LHCN-M2 (cell line): ENCODE measurements around the gene DNAJC18. TPM values are rescaled to one million over a fixed set of nuclear protein-coding genes. Genes with fewer than 3 reads are reported as not detected.
"Not testable (repeated sequence)": the region's sequence is repeated elsewhere in the genome, so short reads cannot be mapped to it uniquely, and the experiment has no call there.

Experiments
- DNase-seq: peaks from one replicate; pipeline ENCODE4 v3.0.0-alpha.2; 2012; ENCODE audit warnings: low read depth
- total RNA-seq: library from RNA; depleted of rRNA; stranded (reverse); fragments of >200 nt; gene quantifications from 2 replicates; pipeline ENCODE4 v1.2.3, GENCODE V29; 2014

The DNAJC18 gene
- total RNA-seq, 1 experiment from 2014 or later = 10.9 TPM

GRCh38 chr5:139461176-139461575 is 21.9 kb upstream of the DNAJC18 start:
- no peak for DNase-seq

GRCh38 chr5:139460455-139460854 is 21.1 kb upstream of the DNAJC18 start:
- peak; percentile 55 for DNase-seq

GRCh38 chr5:139459451-139459934 is 20.2 kb upstream of the DNAJC18 start:
- DNase-seq = no peak

GRCh38 chr5:139458580-139459407 is 19.5 kb upstream of the DNAJC18 start:
- DNase-seq = peak; percentile 81

- DNase-seq = no peak
Measured at GRCh38 chr5:139457653-139458306, 18.5 kb upstream of the DNAJC18 start.

- no peak for DNase-seq
Measured at GRCh38 chr5:139457241-139457640, 17.9 kb upstream of the DNAJC18 start.

GRCh38 chr5:139456776-139457175 is 17.5 kb upstream of the DNAJC18 start:
- no peak for DNase-seq

- no peak for DNase-seq
Measured at GRCh38 chr5:139454568-139455290, 15.4 kb upstream of the DNAJC18 start.

GRCh38 chr5:139453683-139454567 is 14.6 kb upstream of the DNAJC18 start:
- no peak for DNase-seq

- no peak for DNase-seq
Measured at GRCh38 chr5:139451878-139452660, 12.7 kb upstream of the DNAJC18 start.

GRCh38 chr5:139451176-139451575 is 11.9 kb upstream of the DNAJC18 start:
- no peak for DNase-seq

- peak; percentile 37 for DNase-seq
Measured at GRCh38 chr5:139446956-139447779, 7.8 kb upstream of the DNAJC18 start.

- no peak for DNase-seq
Measured at GRCh38 chr5:139445325-139446170, 6.2 kb upstream of the DNAJC18 start.

GRCh38 chr5:139443831-139444453 is 4.6 kb upstream of the DNAJC18 start:
- peak; percentile 97 for DNase-seq

- not testable (repeated sequence) for DNase-seq
Measured at GRCh38 chr5:139440416-139440815, 1.1 kb upstream of the DNAJC18 start.

- no peak for DNase-seq
Measured at GRCh38 chr5:139438707-139439012, 665 bp downstream of the DNAJC18 start.

- DNase-seq = no peak
Measured at GRCh38 chr5:139435676-139436075, 3.6 kb downstream of the DNAJC18 start.

- no peak for DNase-seq
Measured at GRCh38 chr5:139431706-139432105, 7.6 kb downstream of the DNAJC18 start.
